SK-MEL-5 (cell line): ENCODE measurements around the gene SLC6A8. TPM values are rescaled to one million over a fixed set of nuclear protein-coding genes. Genes with fewer than 3 reads are reported as not detected.

ENCODE experiments used
- DNase-seq: peaks from one replicate; pipeline ENCODE4 v3.0.0-alpha.2; 2016; ENCODE audit warnings: low read depth, low spot score
- in situ Hi-C: cut with HindIII; loops from 2 replicates; pipeline ENCODE4 v1.10.0; 2016; ENCODE audit warnings: low sequenced_read_pairs, high pct_unique_total_duplicates, low pct_unique_long_range_greater_than_20kb
- polyA plus RNA-seq, 2 experiments: library from polyadenylated mRNA; depleted of rRNA; stranded (reverse); fragments of >200 nt; gene quantifications; 2 replicates each; pipeline ENCODE4 v1.2.3, GENCODE V29; 2015
- total RNA-seq: library from RNA; depleted of rRNA; stranded (reverse); fragments of >200 nt; shearing (Covaris generic); gene quantifications from 2 replicates; pipeline ENCODE4 v1.2.3, GENCODE V29; 2014; rRNA removed

Gene SLC6A8
- total RNA-seq = 44.7 and 48.1 TPM in 2 replicates
- polyA plus RNA-seq (2015; cell fraction: cytosol; rRNA removed) = 114 and 126 TPM in 2 replicates
- 179 and 194 TPM in 2 replicates for polyA plus RNA-seq (2015; cell fraction: nucleus; rRNA removed)

- peak; percentile 59 for DNase-seq
- in situ Hi-C loops = no loop called here
Measured at GRCh38 chrX:153687121-153688039, at the start of gene SLC6A8. SLC6A8 (plus strand) TSS chrX:153687926; CDS start chrX:153688575, 649 bp downstream.

DNA sequence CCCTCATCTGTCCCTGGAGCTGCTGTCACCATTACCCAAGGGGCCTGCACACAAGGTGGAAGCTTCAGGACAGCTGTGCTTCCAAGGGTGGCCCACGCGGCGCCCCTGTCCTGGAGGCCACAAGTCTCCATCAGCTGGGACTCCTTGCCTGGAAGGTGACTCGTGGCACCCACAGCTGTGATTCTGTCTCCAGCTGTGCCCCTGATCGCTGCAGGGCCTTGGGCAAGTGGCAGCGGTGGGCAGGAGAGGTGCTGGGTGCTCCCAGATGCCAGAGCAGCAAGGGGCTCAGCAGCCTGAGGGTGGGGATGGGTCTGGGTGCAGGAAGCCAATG, 49.7 kb upstream of the SLC6A8 start:
- no peak for DNase-seq
- in situ Hi-C loops = no loop called here

DNA sequence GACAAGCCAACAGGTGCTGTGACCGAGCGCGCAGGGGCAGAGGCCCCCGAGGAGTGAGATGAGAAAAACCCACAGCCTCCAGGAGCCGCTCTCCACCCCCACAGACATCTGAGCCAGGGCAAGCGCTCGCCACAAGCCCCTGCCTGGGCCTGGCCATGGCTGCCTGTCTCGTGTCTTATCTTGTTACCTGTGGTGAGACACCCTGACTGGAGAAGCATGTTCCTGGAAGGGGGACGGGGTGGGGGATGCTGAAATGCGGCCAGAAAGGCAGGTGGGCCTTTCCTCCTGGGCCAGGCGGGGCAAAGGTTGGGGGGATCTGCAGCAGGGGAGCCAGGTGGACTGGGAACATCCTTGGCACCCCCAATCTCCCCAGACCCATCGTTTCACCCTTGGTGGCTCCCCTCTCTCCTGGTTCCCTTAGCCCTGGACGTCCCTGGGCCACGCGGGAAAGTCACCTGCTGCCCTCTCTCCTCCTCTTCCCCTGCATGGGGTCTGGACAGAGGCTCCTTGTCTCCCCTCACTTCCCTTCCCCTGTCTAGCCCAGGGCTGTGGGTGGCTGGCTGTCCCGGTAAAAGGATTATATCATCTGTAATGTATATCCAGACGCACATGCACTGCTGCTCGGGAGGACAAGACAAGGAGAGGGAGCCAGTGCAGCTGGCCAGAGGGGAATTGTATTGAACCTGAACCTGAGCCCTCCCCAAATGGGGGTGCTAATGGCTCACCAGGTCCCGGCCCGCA, 49.1 kb upstream of the SLC6A8 start:
- DNase-seq = no peak
- in situ Hi-C loops = no loop called here

GRCh38 chrX:153639177-153640044, 48.3 kb upstream of the SLC6A8 start:
- no peak for DNase-seq
- in situ Hi-C loops = no loop called here

- in situ Hi-C loops = no loop called here
- no peak for DNase-seq
Measured at GRCh38 chrX:153640045-153640686, 47.6 kb upstream of the SLC6A8 start.

DNA sequence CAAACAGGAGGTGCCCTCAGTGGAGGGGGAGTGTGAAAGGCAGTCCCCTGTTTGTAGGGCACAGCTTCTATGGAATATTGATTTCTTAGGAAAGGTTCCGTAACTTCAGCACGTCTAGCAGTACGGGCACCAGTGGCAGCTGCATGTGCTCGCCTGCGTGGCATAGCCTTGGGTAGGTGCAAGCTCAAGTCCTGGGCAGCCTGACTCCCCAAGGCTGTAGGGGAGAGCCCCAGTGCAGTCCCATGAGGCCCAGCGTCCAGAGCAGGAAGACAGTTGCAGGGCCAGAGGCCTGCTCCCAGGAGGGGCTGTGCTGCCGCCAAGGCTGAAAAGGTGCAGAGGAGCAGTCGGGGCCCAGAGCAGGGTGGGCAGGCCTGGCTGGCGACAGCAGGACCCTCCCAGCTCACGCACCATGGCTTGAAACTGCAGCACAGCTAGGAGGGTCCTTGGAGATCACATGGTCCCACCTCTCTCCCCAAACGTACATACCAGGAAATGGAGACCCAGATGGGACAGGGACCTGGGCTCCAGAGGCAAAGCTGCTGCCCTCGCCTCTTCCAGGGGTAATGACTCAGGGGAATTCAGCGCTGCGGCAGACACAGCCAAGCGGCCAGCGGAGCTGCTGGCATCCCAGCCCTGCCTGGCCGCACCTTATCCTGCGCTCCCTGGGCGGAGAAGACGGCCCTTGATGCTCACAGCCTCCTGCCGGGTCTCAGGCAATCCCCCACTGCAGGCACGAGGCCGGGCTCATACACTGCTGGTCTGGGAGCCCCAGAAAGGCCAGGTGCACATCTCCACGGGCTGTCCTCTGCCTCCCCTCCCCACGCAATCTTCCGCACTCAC, 46.8 kb upstream of the SLC6A8 start:
- in situ Hi-C loops = no loop called here
- no peak for DNase-seq

- no peak for DNase-seq
- in situ Hi-C loops = no loop called here
Measured at GRCh38 chrX:153641627-153642026, 46.1 kb upstream of the SLC6A8 start.

DNA sequence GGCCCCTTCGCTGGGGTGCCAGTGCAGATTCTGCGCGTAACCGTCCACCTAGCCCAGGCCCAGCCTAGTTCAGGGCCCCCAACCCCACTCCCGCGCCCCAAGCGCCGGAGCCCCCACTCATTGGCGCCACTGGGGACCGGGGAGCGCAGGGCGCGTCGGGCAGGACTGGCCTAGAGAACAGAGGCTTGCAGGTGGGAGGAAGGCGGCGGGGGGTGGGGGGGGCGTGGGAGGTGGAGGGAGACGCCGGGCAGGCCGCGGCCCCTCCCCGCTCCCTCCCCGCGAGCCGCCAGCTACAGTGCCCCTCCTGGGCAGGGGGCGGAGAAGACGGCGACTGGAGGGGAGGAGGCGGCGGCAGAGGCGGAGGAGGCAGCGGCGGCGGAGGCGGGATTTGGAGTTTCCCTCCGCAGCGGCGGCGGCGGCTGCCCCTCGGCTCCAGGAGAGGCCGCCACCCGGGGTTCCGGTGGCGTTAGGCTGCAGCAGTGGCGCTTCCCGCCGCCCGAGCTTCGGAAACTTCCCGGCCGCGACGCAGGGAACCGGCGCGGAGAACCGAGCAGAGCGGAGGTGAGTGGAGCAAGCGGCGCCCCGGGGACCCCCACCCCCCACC, 45.6 kb upstream of the SLC6A8 start:
- DNase-seq = no peak
- in situ Hi-C loops = no loop called here

DNA sequence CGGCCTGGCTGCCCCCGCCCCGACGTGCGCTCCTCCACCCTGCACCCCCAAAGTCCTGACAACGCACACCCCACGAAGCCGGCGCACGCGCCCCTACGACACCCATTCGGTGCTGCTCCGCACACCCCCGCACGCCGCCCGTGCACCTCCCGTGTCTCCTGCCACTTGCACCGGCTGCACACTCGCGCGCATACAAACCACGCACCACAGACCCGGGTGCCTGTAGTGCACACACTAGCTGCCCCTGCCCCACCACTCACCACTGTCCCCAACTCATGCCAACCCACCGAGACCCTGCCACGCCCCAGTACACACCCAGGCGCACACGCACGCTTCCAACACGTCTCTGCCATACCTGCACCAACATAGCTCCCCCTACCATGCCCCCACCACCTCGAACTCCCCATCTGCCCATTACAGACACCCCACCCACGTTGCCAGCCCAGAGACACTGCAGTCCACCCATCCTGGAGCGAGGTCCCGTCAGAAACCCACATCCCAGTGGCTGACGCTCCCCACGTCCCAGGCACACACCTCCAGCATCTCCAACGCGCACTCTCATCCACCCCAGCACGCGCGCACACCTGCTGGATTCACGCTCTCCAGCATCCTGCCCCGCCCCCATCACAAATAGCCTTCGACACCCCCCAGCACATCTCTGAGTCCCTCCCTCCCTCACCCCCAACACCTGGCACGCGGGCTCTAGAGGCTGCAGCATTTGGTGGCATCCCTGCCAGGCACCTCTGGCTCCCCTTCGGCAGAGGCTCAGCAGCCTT, 44.9 kb upstream of the SLC6A8 start:
- in situ Hi-C loops = no loop called here
- DNase-seq = no peak

DNA sequence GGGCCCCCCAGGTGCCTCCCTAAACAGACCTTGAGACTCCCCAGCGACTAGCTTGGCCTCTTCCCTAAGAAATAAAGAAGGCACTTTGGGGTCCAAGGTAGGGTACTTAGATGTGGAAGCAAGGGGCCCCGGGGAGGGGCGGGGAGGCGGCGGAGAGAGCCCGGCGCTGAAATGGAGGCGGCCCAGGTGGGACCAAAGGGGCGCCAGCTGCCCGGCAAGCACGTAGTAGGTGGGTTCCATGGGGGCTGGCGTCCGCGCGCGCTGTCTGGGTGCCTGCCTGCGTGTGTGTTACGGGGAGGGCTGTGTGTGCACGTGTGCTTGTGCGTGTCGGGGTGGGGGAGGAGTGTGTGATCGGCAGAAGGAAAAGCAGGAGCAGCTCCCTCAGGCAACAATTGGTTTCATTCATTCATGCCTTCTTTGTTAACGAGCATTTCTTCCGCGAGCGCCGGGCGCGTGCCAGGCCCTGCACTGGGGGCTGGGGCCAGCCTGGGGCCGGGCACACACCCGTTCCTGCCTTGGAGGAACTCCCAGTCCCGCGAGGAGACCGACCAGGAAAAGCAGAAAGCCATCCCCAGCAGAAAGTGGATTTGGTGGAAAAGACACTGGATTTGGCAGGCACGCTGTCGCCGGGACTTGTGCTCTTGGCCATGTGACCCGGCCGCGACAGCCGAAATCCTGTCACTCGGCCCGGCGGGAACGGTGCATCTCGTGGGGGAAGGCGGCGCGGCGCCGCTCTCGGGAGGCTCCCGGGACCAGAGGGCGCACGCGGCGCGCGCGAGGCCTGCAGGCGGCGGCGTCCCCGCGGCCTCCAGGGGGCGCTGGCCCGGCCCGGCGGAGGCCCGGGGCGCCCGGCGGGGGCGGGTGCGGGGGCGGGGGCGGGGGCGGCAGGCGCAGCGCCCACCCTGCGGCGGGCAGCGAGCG, 44.0 kb upstream of the SLC6A8 start:
- in situ Hi-C loops = no loop called here
- DNase-seq = peak; percentile 45

DNA sequence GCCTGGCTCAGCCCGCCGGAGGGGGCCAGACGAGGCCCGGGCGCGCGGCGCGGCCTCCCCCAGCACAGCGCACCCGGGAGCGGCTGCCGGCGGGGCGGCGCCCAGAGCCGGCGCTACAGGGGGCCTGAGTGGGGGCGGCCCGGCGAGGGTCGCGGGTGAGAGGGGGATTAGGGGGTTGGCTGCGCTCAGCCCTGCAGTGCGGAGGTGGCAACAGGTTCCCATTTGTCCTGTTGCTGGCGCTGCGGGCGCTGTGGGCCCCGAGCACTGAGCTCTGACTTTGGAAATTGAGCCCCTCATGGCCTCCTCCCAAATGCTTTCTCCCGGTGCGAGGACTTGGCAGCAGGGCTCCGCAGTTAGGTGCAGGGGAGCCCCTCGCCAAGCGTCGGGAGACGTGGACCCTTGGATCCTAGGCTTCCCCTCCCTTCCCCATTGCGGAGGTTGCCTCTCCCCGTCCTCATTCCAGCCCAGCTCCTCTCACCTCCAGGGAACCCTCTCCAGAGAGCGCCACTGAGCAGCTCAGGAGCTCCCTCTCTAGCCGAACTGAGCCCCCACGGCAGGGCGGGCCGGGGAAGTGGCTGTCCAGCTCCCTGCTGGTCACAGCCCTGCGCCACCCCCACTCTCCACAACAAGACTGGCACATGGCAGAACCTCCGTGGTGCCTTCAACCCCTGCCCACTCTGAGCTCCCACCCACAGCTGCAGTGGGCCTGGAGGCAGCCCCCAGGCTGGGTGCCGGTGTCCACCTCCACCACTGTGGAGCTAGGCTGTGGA, 43.2 kb upstream of the SLC6A8 start:
- peak; percentile 37 for DNase-seq
- in situ Hi-C loops = no loop called here

GRCh38 chrX:153645151-153645550, 42.6 kb upstream of the SLC6A8 start:
- DNase-seq = no peak
- in situ Hi-C loops = no loop called here

GRCh38 chrX:153645921-153646488, 41.7 kb upstream of the SLC6A8 start:
- in situ Hi-C loops = no loop called here
- DNase-seq = no peak
